NCI-H446 treated with DMSO at 0.1 percent for 48 hours (cell line): ENCODE data around the gene LRTM2.

ENCODE experiments used
- DNase-seq: peaks from one replicate; lab custom pipeline; 2025; lab: John Stamatoyannopoulos, UW

The LRTM2 gene

DNA sequence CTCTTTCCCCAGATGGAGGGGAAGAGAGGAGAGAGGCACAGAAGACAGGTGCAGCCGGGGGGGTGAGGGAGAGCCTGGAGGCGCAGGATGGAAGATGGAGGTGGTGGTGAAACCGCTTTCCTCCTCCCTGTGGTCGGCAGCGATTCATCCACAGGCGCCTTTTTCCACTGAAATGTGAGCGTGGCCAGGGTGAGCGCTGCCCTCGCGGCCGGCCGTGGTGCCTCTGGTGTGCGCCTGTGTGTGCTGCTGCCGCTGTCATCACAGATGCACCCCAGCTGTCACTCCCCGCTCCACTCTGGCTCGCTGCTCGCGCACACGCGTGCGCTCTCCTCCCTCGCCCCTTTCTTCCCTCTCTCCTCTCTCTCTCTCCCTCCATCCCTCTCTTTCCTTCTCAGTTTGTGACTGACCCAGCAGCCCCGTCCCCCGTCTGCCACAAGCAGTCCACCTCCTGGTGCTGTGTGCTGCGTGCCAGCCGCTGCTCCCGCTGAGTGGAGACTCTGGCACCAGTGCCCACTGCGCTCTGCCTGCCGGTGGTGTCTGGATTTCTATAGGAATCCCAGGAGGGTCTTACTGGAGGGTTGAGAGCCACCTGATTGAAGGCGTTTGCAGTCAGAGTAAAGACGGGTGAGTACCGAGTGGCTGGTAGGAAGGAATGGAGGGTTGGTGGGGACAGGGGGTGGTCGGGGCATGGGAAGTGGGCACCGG lies at the start of gene LRTM2:
Gene LRTM2 (plus strand): TSS at position 375 of the 705 bp plus-strand sequence. CDS start 7,584 bp downstream, outside the sequence.
- DNase-seq, result no peak

DNA sequence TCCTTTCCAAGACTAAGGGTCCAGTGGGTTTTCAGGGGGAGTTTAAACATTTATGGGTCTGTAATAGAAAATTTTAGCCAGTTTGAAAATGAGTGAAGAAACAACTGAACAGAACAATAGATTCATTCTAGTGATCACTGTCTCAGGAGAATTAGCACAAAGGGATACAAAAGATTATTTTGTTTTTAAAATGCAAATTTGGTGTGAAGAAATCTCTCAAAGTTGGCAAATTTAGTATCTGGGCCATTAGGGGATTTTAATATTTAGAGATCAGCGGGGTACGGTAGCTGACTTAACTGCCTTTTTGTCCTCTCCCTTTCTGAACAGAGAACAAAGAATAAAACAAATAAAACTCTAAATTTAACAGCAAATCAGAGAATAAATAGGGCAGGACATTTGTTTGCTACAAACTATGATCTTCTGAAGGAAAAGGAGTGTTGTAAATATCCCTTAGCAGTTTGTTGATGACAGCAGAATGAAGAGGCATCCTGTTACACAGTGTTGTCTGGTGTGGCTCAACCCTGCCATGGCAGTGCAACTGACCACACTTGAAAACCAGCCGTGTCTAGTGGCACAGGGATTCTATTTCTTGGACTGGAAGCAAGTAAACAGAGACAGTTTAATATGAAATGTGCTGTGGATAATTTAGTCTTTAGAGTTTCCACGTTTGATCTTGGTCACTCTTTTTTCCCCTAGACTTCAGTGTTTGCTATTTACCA lies 46.3 kb upstream of the LRTM2 start:
- no peak for DNase-seq

DNA sequence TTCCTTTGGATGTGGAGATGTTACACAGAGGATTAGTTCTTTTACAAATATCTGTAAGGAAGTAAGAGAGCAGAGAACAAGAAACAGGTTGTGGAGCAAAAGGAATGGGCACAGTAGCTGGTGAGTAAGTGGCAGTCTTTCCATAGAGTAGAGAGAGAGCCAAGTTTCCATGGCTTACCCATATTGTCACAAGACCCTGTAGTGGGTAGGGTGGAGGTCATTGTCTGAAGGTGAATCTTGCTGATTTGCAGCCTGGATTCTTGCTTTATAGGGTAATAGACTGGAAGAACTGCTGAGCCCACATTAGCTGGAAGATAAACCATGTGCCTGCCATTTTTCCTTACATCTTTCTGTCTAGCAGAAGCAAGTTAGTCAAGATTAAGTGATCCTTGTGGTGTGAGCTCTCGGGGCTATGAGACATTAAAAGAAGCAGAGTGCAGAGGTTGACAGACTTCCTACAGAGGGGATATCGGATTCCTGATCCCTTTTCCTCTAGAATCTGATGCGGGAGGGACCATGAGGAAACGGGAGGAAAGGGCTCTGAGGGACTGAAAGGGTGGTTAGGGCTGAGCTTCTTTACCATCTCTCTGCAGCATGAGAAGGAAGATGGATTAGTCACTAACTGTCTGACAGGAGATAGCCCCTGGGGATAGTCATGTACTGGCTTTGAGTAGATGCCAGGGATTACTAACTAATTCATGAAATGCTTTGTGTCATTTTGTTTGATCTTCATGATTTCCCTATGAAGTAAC lies 44.0 kb upstream of the LRTM2 start:
- DNase-seq, result peak; percentile 81

DNA sequence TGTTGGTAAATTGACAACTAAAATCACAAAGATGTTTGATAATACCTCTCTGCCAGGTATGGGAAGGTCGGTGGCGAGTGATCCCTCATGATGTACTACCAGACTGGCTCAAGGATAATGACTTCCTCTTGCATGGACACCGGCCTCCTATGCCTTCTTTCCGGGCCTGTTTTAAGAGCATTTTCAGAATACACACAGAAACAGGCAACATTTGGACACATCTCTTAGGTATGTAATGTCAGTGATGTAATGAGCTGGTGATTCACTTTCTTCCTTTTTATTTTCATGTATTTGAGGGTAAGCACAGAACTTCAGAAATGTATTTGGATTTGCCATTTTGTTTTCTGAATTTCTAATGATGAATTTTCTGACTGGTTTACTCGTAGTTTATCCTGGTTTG lies 42.6 kb upstream of the LRTM2 start:
- DNase-seq, result no peak

DNA sequence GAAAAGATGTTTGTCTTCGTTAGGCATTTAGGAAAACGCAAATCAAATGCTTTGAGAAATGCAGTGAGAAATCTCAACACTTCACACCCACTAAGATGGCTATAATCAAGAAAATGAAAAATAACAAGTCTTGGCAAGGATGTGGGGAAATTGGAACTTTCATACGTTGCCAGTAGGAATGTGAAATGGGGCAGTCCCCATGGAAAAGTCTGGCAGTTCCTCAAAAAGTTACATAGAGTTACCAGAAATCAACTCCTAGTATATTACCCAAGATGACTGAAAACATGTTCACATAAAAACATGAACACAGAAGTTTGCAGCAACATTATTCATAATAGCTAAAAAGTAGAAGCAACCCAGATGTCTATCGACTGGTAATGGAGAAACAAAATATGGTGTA lies 41.5 kb upstream of the LRTM2 start:
- no peak for DNase-seq

DNA sequence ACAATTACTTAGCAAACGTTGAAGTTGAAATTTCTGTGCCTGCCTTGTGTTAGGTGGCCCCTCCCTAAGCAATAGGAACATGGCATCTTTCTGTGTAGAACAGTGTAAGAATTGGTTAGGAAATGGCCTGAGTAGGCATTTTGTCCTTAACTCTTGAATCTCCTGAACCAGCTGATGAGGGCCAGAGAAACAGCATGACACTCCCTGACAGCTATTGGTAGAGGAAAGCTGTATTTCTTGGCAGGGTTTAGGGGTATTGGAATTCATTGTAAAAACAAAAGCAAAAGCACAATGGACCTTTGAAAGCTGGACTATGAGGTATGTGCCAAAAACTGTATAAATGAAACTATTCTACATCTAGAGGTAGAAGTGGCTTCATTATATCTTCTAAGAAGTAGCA lies 40.6 kb upstream of the LRTM2 start:
- no peak for DNase-seq

DNA sequence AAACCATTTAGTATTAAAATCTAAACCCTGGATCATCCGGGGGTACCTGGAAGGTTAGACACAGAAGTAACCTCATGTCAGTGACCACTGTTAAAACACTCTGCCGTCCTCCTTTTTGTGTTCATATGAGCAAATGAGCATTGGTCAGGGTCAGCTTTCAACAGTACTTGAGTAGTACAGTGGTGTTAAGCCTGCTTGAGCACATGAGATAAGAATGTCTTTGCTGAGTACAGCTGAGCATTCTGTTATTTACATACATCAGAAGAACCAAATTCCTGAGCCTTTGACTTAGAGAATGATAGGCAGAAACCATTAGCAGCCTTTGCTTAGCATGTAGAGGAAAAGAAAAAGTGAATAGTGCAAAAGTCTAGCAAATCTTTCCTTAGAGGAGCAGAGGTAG lies 38.6 kb upstream of the LRTM2 start:
- DNase-seq, result no peak

DNA sequence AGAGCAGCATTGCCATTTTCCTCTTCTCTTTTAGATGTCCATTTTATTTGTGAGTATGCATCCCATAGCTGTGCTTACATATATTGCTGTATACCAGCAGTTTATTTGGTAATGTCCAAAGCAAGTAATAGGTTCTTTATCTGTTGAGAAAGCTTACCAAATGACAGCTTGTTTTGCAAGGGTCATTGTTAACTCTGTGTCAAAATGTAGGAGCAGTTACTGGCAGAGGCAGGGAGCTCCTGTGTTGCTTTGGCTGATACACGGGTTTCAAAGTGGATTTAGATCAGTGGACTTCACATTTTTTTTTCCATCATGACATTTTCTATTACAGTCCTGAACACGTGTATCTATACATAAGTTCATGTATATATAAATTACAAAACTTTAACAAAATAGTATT lies 38.1 kb upstream of the LRTM2 start:
- DNase-seq, result no peak

DNA sequence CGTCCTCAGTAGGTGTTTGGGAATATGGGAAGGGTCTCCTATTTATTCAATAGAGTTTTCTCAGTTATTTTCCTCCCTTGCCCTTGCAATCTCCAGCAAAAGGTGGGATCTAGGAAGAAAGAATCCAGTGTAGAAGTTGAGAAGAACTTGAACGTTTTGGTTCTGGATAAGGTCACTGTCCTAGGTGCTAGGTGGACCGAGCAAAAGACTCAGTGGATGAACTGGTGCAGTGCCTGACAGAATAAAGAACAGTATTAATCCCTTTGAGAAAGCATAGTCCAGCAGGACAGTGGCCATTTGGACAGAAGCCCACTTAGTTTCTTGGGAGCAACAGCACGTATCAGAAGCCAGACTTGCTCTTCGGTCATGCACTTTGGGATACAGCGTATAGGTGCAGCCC lies 32.7 kb upstream of the LRTM2 start:
- DNase-seq, result no peak

DNA sequence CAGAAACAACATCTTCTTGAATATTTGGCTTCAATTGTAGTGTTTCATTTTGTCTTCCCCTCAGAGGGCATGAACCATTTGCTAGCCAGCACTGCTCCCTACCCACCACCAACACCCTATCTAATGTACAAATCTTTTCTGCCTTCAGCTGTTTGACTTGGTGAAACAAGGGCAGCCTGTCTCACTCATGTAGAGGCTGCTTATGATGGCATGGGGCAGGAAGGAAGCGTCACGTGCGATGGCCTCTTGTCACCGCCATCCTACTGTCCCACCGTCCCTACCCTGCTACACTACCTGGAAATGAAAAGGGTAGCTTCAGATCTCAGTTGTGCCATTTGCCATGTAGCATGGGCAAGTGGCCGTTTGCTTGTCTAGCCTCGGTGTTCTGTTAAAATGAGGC lies 29.9 kb upstream of the LRTM2 start:
- DNase-seq, result no peak

DNA sequence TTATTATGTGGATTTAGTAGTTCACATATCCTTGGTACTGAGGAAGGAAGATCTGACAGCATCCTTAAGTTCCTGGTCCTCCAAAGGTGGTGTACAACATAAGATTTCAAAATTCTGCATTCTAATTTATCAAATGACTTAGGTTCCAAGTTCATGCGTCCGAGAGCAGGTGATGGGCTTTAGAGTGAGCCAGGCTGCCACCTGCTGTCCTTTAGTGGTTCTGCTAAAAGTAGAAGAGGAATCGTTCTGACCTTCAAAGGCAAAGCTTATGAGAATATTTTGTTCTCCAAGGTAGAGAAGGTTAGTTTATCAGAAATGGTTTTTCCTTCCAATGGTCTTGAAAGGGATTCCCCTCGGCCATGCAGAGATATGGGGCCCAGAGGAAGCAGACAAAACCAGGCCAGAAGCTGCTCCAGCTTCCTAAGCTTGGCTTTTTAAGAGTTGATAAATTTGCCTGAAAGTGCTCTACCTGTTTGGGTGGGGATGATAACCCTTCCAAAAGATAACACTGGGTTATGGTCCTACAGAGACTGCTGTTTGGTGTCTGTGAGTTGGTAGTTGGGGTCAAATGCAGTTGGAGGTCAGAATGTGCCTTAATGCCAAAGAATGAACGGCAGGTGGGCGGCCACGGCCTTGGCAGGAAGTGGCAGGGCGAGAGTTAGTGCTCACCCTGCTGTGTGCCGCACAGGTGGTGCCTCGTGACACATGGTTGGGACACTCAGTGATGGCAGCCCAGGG lies 29.1 kb upstream of the LRTM2 start:
- DNase-seq, result peak; percentile 56

DNA sequence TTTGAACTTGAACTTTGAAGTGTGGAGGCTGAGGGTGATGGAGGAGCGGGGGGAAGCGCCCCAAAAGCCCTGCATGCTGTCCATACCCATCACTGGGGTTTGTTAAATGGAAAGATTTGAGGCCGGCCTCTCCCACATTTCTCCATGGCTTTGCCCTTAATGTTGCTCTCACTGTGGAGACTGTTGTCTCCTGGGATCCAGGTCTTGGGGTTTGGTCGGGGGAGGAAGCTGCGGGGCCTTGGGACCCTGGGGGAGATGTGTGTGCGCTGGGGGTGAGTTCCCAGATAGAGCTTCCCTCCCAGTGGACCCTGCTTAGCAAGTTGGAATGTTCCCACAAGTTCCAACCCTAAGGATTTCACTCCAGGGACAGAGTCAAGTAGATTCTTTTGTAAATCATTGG lies 28.0 kb upstream of the LRTM2 start:
- DNase-seq, result no peak

DNA sequence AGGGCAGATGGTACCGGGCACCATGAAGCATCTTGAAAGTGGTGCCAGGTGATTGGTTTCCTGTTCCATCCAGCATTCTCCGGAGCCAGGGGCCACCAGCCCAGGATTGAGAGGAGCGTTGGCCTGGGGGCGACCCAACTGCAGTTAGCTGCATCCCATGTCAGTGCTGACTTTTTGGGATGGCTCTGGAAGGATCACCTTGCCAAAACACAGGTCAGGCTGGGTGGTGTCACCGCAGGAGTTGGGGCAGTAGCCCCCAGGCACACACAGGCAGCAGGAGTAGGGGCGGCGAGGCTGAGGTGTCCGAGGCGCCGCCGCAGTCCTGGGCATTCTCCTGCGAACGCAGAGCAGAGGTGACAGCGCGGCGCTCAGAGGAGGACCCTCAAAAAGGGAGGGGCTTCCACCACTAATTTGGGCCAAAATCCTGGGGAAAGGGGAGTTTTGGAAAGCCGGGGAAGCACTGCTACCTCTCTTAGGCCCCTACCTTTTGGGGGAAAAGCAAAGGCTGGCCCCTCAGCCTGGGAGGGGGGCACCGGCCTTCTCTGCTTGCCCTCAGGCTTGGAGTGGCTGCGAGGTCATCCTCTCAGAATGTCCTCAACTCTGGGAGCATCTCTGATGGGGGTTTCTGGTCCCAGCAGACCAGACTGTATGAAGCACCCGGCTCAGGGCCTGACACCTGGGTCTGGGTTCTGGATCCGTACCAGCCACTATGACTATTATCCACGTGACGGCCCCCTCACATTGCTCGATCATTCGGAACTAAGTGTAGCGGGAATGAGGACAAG lies 26.7 kb upstream of the LRTM2 start:
- no peak for DNase-seq

DNA sequence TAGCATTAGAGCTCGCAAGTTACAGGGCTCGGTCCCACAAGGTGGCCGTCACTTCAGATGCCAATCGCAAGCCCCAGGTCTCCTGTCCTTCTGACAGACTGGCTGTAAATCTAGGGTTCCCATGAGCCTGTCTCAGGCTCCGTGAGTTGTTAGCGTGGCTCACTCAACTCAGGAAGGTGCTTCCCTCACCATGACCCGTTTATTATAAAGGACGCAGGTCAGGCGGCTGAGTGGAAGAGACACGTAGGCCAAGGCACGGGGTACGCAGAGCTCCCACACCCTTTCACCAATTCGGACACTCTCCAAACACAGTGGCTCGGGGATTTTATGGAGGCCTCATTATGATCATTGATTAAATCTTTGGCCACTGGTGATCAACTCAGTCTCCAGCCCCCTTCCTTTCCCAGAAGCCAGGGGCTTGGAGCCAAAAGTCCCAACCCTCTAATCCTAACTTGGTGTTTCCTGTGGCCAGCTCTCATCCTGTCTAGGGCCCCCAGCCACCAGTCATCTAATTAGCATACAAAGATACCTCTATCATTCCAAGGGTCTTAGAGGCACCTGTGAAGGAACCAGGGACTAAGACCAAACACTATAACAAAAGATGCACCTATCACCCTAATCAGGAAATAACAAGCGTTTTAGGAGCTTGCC lies 25.8 kb upstream of the LRTM2 start:
- no peak for DNase-seq

DNA sequence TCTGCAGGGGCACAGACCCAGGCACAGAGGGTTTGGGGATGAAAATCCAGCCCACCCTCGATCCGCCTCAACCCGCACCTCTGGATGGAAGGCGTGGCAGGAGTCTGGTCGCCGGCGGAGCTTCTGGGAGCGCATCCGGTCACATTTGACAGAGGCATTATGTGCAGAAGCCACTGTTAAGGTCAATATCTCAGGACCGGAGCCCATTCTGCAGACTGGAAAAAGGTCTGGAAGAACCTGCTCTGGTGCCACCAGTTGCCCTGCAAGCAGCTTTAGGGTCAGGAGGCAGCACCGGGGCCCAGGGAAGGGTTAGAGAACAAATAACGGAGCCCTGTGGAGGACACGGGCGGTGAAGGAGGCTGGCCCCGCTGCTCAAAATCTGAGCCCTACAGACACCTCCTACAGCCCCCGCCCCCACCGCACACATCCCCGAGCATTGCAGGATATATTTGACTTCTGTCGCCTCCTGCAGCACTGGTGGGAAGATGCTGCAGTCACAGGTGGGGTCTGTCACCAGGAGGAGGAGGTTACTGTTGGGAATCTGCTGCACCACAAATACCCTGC lies 25.1 kb upstream of the LRTM2 start:
- no peak for DNase-seq

DNA sequence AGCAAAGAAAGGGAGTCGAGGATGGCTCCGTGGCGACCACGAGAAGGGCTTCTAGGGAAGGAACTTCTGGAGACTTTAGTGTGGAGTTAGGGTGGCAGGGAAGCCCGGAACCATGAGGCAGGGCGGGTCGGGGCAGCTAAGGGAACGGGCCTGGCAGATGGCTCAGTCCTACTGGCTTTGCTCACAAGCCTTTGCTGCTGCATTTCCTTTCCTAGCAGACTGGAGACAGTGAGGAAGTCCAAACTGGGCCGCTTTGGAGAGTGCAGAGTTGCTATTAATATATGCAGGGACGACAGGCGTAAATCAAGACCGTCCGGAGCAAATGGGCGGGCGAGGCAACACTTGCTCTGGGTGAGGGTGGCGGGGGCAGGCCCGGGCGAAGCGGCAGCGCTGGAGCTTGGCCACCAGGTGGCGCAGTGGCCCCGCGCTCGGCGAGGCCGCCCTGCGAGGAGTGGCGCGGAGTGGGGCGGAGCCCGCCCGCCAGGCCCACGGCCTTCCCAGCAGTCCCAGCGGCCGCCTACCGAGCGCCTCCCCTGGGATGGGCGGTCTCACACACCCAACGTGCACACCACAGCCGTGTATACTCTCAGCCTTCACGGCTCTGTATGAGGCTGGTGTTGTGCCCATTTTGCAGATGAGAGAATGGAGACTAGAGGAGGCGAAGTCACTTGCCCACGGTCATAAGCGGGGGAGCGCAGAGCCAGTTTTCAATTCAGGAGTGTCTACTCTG lies 24.4 kb upstream of the LRTM2 start:
- DNase-seq, result peak; percentile 46

DNA sequence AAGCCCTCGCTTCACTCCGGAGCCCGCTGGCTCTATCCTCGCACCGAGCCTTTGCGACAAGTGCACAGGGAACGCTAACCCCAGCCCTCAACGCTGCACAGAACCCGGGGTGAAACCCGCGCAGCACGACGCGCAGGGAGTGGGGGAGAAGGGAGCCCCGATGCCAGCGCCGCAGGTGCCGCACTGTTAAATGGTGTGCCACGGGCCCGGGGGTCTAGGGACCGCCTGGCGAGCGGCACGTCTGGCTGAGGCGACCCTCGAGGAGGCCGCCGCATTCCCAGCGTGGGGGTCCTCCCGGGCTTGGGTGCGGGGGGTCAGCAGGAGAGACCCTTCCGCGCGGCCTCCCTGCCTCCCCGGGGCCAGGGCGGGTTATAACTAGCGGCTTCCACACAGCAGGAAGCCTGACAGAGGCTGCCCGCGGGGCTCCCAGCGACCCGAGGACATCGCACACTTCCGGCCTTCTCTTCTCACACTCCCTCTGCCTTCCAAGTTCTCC lies 23.8 kb upstream of the LRTM2 start:
- no peak for DNase-seq

DNA sequence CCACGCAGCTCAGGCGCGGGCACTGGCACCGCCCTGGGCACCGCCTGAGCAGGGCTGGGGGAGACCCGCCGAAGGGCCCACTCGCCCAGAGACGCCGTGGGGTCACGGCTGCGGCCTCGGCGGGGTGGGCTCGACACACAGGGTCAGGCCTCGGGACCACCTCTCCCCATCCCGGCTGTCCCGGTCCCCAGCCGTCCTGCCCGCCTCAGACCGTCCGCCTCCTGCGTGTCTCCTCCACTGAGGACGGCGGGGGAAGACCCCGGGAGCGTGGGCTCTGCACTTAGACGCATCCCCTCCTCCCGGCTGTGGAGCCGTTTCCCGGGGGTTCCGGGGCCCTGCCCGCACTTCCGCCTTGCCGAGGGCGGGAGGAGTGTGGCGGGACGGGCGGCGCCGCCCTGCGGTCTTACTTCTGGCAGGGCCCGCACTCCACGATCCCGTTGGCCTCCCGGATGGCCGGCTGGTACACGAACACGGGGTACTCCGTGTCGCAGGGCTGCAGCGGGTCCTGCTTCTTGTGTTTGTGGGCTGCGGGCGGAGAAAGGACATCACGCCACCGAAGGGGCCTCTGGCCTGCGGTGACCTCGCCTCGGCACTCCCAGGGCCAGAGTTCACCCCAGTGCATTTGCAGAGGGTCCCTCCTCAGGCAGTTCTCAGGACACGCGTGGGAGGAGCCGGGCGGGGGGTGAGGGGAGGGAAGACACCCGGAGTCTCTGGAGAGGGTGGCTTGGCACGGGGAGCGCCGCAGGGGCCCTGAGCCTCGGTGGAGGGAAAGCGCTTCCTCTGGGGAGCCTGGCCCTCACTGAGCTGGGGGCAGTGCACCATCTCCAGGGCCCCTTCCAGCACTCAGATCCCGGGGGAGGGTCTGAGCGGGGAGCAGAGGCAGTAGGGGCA lies 23.1 kb upstream of the LRTM2 start:
- no peak for DNase-seq
